IMR-90 (cell line): Measurements from ENCODE around the gene FGD5.

Experiments
- RAD21 ChIP-seq: IDR thresholded peaks from 2 replicates; pipeline ENCODE4 v1.6.1; 2012; ENCODE audit warnings: low read length, improper control_type of control experiment
- RCOR1 ChIP-seq: IDR thresholded peaks from 2 replicates; pipeline ENCODE4 v1.6.1; 2012; ENCODE audit warnings: mild to moderate bottlenecking, low read length, improper control_type of control experiment; ENCODE audit not compliant: insufficient replicate concordance
- TF ChIP-seq, protein P1 (sequence below): conservative IDR thresholded peaks from 2 replicates; pipeline ENCODE4 v1.5.1; 2012; ENCODE audit warnings: mild to moderate bottlenecking, low read depth, low read length, improper control_type of control experiment

- TF ChIP-seq, protein P1, sequence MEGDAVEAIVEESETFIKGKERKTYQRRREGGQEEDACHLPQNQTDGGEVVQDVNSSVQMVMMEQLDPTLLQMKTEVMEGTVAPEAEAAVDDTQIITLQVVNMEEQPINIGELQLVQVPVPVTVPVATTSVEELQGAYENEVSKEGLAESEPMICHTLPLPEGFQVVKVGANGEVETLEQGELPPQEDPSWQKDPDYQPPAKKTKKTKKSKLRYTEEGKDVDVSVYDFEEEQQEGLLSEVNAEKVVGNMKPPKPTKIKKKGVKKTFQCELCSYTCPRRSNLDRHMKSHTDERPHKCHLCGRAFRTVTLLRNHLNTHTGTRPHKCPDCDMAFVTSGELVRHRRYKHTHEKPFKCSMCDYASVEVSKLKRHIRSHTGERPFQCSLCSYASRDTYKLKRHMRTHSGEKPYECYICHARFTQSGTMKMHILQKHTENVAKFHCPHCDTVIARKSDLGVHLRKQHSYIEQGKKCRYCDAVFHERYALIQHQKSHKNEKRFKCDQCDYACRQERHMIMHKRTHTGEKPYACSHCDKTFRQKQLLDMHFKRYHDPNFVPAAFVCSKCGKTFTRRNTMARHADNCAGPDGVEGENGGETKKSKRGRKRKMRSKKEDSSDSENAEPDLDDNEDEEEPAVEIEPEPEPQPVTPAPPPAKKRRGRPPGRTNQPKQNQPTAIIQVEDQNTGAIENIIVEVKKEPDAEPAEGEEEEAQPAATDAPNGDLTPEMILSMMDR: no peak
- TF ChIP-seq RCOR1 (no peak), RAD21 (no peak)
Observed at GRCh38 chr3:14801668-14802380, 16.9 kb upstream of the FGD5 start.
